ENCODE data around the gene S1PR5. TPM values are rescaled to one million over a fixed set of nuclear protein-coding genes. Genes with fewer than 3 reads are reported as not detected.

S1PR5 gene
- total and polyA plus RNA-seq, 8 donors = 0.20 to 1.8 (median 0.86) TPM

DNA sequence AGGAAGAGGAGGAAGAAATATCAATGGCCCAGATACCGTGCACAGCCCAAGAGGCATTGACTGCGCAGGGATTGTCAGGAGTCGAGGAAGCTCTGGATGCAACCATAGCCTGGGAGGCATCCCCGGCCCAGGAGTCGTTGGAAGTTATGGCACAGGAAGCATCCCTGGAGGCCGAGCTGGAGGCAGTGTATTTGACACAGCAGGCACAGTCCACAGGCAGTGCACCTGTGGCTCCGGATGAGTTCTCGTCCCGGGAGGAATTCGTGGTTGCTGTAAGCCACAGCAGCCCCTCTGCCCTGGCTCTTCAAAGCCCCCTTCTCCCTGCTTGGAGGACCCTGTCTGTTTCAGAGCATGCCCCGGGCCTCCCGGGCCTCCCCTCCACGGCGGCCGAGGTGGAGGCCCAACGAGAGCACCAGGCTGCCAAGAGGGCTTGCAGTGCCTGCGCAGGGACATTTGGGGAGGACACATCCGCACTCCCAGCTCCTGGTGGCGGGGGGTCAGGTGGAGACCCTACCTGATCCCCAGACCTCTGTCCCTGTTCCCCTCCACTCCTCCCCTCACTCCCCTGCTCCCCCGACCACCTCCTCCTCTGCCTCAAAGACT is 50.0 kb downstream of the S1PR5 start:
- no peaks in the 10 kb centered on the region for H3K9me3 ChIP-seq
- H3K27ac ChIP-seq = no peak overlapping the region
- H3K36me3 ChIP-seq = peaks cover 0 to 56% of the 10 kb centered on the region in 2 donors
- no peak for DNase-seq
- no peaks in the 10 kb centered on the region for H3K4me1 ChIP-seq
- no peaks in the 10 kb centered on the region for H3K27me3 ChIP-seq
- no peak overlapping the region for H3K4me3 ChIP-seq
- no peak for ATAC-seq
- TF ChIP-seq, protein P1, sequence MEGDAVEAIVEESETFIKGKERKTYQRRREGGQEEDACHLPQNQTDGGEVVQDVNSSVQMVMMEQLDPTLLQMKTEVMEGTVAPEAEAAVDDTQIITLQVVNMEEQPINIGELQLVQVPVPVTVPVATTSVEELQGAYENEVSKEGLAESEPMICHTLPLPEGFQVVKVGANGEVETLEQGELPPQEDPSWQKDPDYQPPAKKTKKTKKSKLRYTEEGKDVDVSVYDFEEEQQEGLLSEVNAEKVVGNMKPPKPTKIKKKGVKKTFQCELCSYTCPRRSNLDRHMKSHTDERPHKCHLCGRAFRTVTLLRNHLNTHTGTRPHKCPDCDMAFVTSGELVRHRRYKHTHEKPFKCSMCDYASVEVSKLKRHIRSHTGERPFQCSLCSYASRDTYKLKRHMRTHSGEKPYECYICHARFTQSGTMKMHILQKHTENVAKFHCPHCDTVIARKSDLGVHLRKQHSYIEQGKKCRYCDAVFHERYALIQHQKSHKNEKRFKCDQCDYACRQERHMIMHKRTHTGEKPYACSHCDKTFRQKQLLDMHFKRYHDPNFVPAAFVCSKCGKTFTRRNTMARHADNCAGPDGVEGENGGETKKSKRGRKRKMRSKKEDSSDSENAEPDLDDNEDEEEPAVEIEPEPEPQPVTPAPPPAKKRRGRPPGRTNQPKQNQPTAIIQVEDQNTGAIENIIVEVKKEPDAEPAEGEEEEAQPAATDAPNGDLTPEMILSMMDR (IDR thresholded peaks at IDR 0.05) = no peak
- intact Hi-C loops (cut with DNase I) = no loop called here

DNA sequence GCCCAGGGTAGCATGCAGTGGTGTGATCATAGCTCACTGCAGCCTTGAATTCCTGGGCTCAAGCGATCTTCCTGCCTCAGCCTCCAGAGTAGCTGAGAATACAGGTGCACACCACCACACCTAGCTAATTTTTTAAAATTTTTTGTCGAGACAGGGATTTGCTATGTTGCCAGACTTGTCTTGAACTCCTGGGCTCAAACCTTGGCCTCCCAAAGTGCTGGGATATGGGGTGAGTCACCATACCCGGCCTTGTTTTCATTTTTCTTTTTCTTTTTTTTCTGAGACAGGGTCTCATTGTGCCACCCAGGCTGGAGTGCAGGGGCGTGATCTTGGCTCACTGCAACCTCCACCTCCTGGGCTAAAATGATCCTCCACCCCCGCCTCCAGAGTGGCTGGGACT is 52.8 kb downstream of the S1PR5 start:
- Histone ChIP-seq H3K36me3 (peaks cover 0 to 59% of the 10 kb centered on the region in 2 donors), H3K27ac (no peak overlapping the region), H3K4me1 (peaks cover 0 to 10% of the 10 kb centered on the region in 2 donors), H3K4me3 (no peak overlapping the region), H3K9me3 (no peaks in the 10 kb centered on the region), H3K27me3 (no peaks in the 10 kb centered on the region)
- intact Hi-C loops (cut with DNase I) = no loop called here
- ATAC-seq = no peak
- no peak for DNase-seq
- TF ChIP-seq, protein P1 (IDR thresholded peaks at IDR 0.05) = no peak

Small RNA genes lying within 50 kb of the gene (microRNA-seq; reads per million reads assigned to microRNA genes)
- 0 reads per million in 2 donors for gene MIR1238

Other genes starting within 250 kb of the S1PR5 start
- 100 to 1,000 TPM; 149 to 497 TPM for gene ICAM1, start 246.3 kb downstream of the S1PR5 start, total RNA-seq
- gene ICAM1, start 246.3 kb downstream of the S1PR5 start, polyA plus RNA-seq (ENCODE audit: insufficient read length in 6 of 6) = 10 to 100 TPM; 15.4 to 24.5 (median 17.4) TPM
- 10 to 100 TPM in 1 of 2 donors, 1 to 10 TPM in 1; 4.5 to 17.9 TPM for gene ICAM4, start 230.5 kb downstream of the S1PR5 start, total RNA-seq
- gene ICAM4, start 230.5 kb downstream of the S1PR5 start, polyA plus RNA-seq (ENCODE audit: insufficient read length in 6 of 6) = 10 to 100 TPM in 5 of 6 donors, 1 to 10 TPM in 1; 9.4 to 25.3 (median 14.7) TPM
- gene ICAM5, start 227.5 kb downstream of the S1PR5 start, total RNA-seq = 10 to 100 TPM; 10.2 to 25.7 TPM
- 10 to 100 TPM in 4 of 6 donors, 1 to 10 TPM in 2; 3.9 to 18.9 (median 11.4) TPM for gene ICAM5, start 227.5 kb downstream of the S1PR5 start, polyA plus RNA-seq (ENCODE audit: insufficient read length in 6 of 6)
- gene ZGLP1, start 207.6 kb downstream of the S1PR5 start, total RNA-seq = 1 to 10 TPM; 2.8 to 7.8 TPM
- 10 to 100 TPM in 2 of 6 donors, 1 to 10 TPM in 4; 5.6 to 11.9 (median 6.9) TPM for gene ZGLP1, start 207.6 kb downstream of the S1PR5 start, polyA plus RNA-seq (ENCODE audit: insufficient read length in 6 of 6)
- gene FDX2, start 201.4 kb downstream of the S1PR5 start, total RNA-seq = 10 to 100 TPM; 19.8 to 25.4 TPM
- gene FDX2, start 201.4 kb downstream of the S1PR5 start, polyA plus RNA-seq (ENCODE audit: insufficient read length in 6 of 6) = 10 to 100 TPM; 16.0 to 20.8 (median 19.3) TPM
- gene RAVER1, start 183.9 kb downstream of the S1PR5 start, total RNA-seq = 10 to 100 TPM; 30.9 to 38.7 TPM
- 10 to 100 TPM; 21.6 to 39.0 (median 28.1) TPM for gene RAVER1, start 183.9 kb downstream of the S1PR5 start, polyA plus RNA-seq (ENCODE audit: insufficient read length in 6 of 6)
- gene ICAM3, start 177.8 kb downstream of the S1PR5 start, total RNA-seq = 10 to 100 TPM; 17.3 to 44.8 TPM
- 10 to 100 TPM in 5 of 6 donors, 1 to 10 TPM in 1; 8.8 to 16.4 (median 11.3) TPM for gene ICAM3, start 177.8 kb downstream of the S1PR5 start, polyA plus RNA-seq (ENCODE audit: insufficient read length in 6 of 6)
- gene TYK2, start 136.9 kb downstream of the S1PR5 start, total RNA-seq = 100 to 1,000 TPM; 133 to 175 TPM
- 100 to 1,000 TPM; 120 to 185 (median 151) TPM for gene TYK2, start 136.9 kb downstream of the S1PR5 start, polyA plus RNA-seq (ENCODE audit: insufficient read length in 6 of 6)
- 100 to 1,000 TPM; 120 to 148 TPM for gene CDC37, start 113.9 kb downstream of the S1PR5 start, total RNA-seq
- gene CDC37, start 113.9 kb downstream of the S1PR5 start, polyA plus RNA-seq (ENCODE audit: insufficient read length in 6 of 6) = 100 to 1,000 TPM; 158 to 198 (median 171) TPM
- 10 to 100 TPM; 21.4 to 21.6 TPM for gene PDE4A, start 96.9 kb downstream of the S1PR5 start, total RNA-seq
- 10 to 100 TPM in 1 of 6 donors, 1 to 10 TPM in 5; 4.3 to 10.1 (median 8.0) TPM for gene PDE4A, start 96.9 kb downstream of the S1PR5 start, polyA plus RNA-seq (ENCODE audit: insufficient read length in 6 of 6)
- gene KEAP1, start 14.1 kb downstream of the S1PR5 start, total RNA-seq = 10 to 100 TPM; 56.0 to 82.2 TPM
- 10 to 100 TPM; 61.4 to 81.3 (median 75.8) TPM for gene KEAP1, start 14.1 kb downstream of the S1PR5 start, polyA plus RNA-seq (ENCODE audit: insufficient read length in 6 of 6)
- 10 to 100 TPM; 25.0 to 27.4 TPM for gene ATG4D, start 26.5 kb upstream of the S1PR5 start, total RNA-seq
- 10 to 100 TPM; 19.3 to 25.1 (median 21.8) TPM for gene ATG4D, start 26.5 kb upstream of the S1PR5 start, polyA plus RNA-seq (ENCODE audit: insufficient read length in 6 of 6)
- 10 to 100 TPM; 18.6 to 20.2 TPM for gene KRI1, start 48.6 kb upstream of the S1PR5 start, total RNA-seq
- gene KRI1, start 48.6 kb upstream of the S1PR5 start, polyA plus RNA-seq (ENCODE audit: insufficient read length in 6 of 6) = 10 to 100 TPM; 29.8 to 38.0 (median 35.6) TPM
- 10 to 100 TPM in 1 of 2 donors, 1 to 10 TPM in 1; 7.2 to 13.6 TPM for gene CDKN2D, start 51.5 kb upstream of the S1PR5 start, total RNA-seq
- 10 to 100 TPM in 3 of 6 donors, 1 to 10 TPM in 3; 9.0 to 15.7 (median 10.0) TPM for gene CDKN2D, start 51.5 kb upstream of the S1PR5 start, polyA plus RNA-seq (ENCODE audit: insufficient read length in 6 of 6)
- gene AP1M2, start 69.9 kb upstream of the S1PR5 start, total RNA-seq = 10 to 100 TPM; 36.5 to 65.2 TPM
- 10 to 100 TPM; 31.6 to 39.9 (median 36.5) TPM for gene AP1M2, start 69.9 kb upstream of the S1PR5 start, polyA plus RNA-seq (ENCODE audit: insufficient read length in 6 of 6)
- gene SLC44A2, start 108.1 kb upstream of the S1PR5 start, total RNA-seq = 100 to 1,000 TPM; 214 to 255 TPM
- gene SLC44A2, start 108.1 kb upstream of the S1PR5 start, polyA plus RNA-seq (ENCODE audit: insufficient read length in 6 of 6) = 100 to 1,000 TPM; 175 to 207 (median 187) TPM
- gene ILF3, start 136.9 kb upstream of the S1PR5 start, total RNA-seq = 100 to 1,000 TPM; 161 to 257 TPM
- 100 to 1,000 TPM; 292 to 357 (median 305) TPM for gene ILF3, start 136.9 kb upstream of the S1PR5 start, polyA plus RNA-seq (ENCODE audit: insufficient read length in 6 of 6)
- gene QTRT1, start 184.0 kb upstream of the S1PR5 start, total RNA-seq = 10 to 100 TPM; 29.0 to 40.9 TPM
- 10 to 100 TPM; 38.8 to 56.2 (median 49.1) TPM for gene QTRT1, start 184.0 kb upstream of the S1PR5 start, polyA plus RNA-seq (ENCODE audit: insufficient read length in 6 of 6)
- 100 to 1,000 TPM; 195 to 268 TPM for gene DNM2, start 200.6 kb upstream of the S1PR5 start, total RNA-seq
- 100 to 1,000 TPM in 3 of 6 donors, 10 to 100 TPM in 3; 88.4 to 119 (median 99.2) TPM for gene DNM2, start 200.6 kb upstream of the S1PR5 start, polyA plus RNA-seq (ENCODE audit: insufficient read length in 6 of 6)

All from left lung (tissue), 10 donors.